ENCODE data around the gene PLIN3.
"Not testable (repeated sequence)": the region's sequence is repeated elsewhere in the genome, so short reads cannot be mapped to it uniquely, and the experiment has no call there.

Gene PLIN3

GRCh38 chr19:4906963-4907362 lies 39.5 kb upstream of the PLIN3 start:
- H3K18ac ChIP-seq (ENCODE audit: low read length): no peak overlapping the region
- H2BK5ac ChIP-seq (ENCODE audit: low read depth, low read length, poor library complexity): no peak overlapping the region
- H2BK120ac ChIP-seq (ENCODE audit: insufficient read depth, low read length, poor library complexity): no peak overlapping the region
- no CpG with 5 or more reads among the region's 8 CpGs for WGBS (ENCODE audit: extremely low coverage, insufficient coverage, insufficient read length)
- no peak overlapping the region for H3K9ac ChIP-seq (ENCODE audit: low read length)
- no peak overlapping the region for H3K14ac ChIP-seq (ENCODE audit: low read length)
- no peak overlapping the region for H4K8ac ChIP-seq (ENCODE audit: low read depth, low read length)
- H3K9me3 ChIP-seq (ENCODE audit: insufficient read depth, low read depth, low read length): no peaks in the 10 kb centered on the region
- H4K91ac ChIP-seq (ENCODE audit: low read depth, low read length): no peak overlapping the region
- H3K4me3 ChIP-seq (ENCODE audit: low read depth, low read length): no peak overlapping the region
- no peak overlapping the region for H2AFZ ChIP-seq (ENCODE audit: insufficient read depth, low read length, poor library complexity)
- H3K79me1 ChIP-seq (ENCODE audit: low read length): peaks cover 7% of the 10 kb centered on the region
- H3K4ac ChIP-seq (ENCODE audit: low read depth, low read length): no peak overlapping the region
- no peak overlapping the region for H3K27ac ChIP-seq (ENCODE audit: low read depth, low read length)
- H3K79me2 ChIP-seq (ENCODE audit: control insufficient read depth, insufficient read depth, low read length, poor library complexity): peaks cover 4% of the 10 kb centered on the region
- H4K12ac ChIP-seq (ENCODE audit: low read depth, low read length): no peak overlapping the region
- H3K36me3 ChIP-seq (ENCODE audit: control insufficient read depth in 1 of 2, insufficient read depth in 2 of 2, low read length in 2 of 2): peaks cover 4% of the 10 kb centered on the region in 2 experiments
- H2BK12ac ChIP-seq (ENCODE audit: low read length): no peak overlapping the region
- no peak for DNase-seq
- H3K27me3 ChIP-seq (ENCODE audit: insufficient read depth, low read length): no peaks in the 10 kb centered on the region
- H3K23ac ChIP-seq (ENCODE audit: low read length): no peak overlapping the region
- no peak overlapping the region for H3K4me2 ChIP-seq (ENCODE audit: low read length)
- H3K4me1 ChIP-seq (ENCODE audit: control insufficient read depth in 1 of 2, insufficient read depth in 2 of 2, low read length in 2 of 2): peaks cover 11 to 13% of the 10 kb centered on the region in 2 experiments
- no peak overlapping the region for H2AK5ac ChIP-seq (ENCODE audit: low read length)

GRCh38 chr19:4904481-4904880 lies 37.0 kb upstream of the PLIN3 start:
- H4K8ac ChIP-seq (ENCODE audit: low read depth, low read length): no peak overlapping the region
- H3K4me2 ChIP-seq (ENCODE audit: low read length): no peak overlapping the region
- no peak overlapping the region for H2AFZ ChIP-seq (ENCODE audit: insufficient read depth, low read length, poor library complexity)
- H3K79me2 ChIP-seq (ENCODE audit: control insufficient read depth, insufficient read depth, low read length, poor library complexity): no peaks in the 10 kb centered on the region
- H3K9ac ChIP-seq (ENCODE audit: low read length): no peak overlapping the region
- no peak overlapping the region for H2BK5ac ChIP-seq (ENCODE audit: low read depth, low read length, poor library complexity)
- no peaks in the 10 kb centered on the region for H3K36me3 ChIP-seq (ENCODE audit: control insufficient read depth in 1 of 2, insufficient read depth in 2 of 2, low read length in 2 of 2)
- no peak overlapping the region for H4K12ac ChIP-seq (ENCODE audit: low read depth, low read length)
- no peak overlapping the region for H3K4ac ChIP-seq (ENCODE audit: low read depth, low read length)
- no peaks in the 10 kb centered on the region for H3K9me3 ChIP-seq (ENCODE audit: insufficient read depth, low read depth, low read length)
- no peak overlapping the region for H2BK120ac ChIP-seq (ENCODE audit: insufficient read depth, low read length, poor library complexity)
- no peak overlapping the region for H3K27ac ChIP-seq (ENCODE audit: low read depth, low read length)
- peaks cover 2 to 4% of the 10 kb centered on the region in 2 experiments for H3K4me1 ChIP-seq (ENCODE audit: control insufficient read depth in 1 of 2, insufficient read depth in 2 of 2, low read length in 2 of 2)
- H3K79me1 ChIP-seq (ENCODE audit: low read length): peaks cover 1% of the 10 kb centered on the region
- H3K18ac ChIP-seq (ENCODE audit: low read length): no peak overlapping the region
- H3K23ac ChIP-seq (ENCODE audit: low read length): no peak overlapping the region
- no CpG with 5 or more reads among the region's 3 CpGs for WGBS (ENCODE audit: extremely low coverage, insufficient coverage, insufficient read length)
- H3K27me3 ChIP-seq (ENCODE audit: insufficient read depth, low read length): no peaks in the 10 kb centered on the region
- no peak overlapping the region for H3K14ac ChIP-seq (ENCODE audit: low read length)
- DNase-seq: no peak
- H3K4me3 ChIP-seq (ENCODE audit: low read depth, low read length): no peak overlapping the region
- H2BK12ac ChIP-seq (ENCODE audit: low read length): no peak overlapping the region
- H4K91ac ChIP-seq (ENCODE audit: low read depth, low read length): no peak overlapping the region
- no peak overlapping the region for H2AK5ac ChIP-seq (ENCODE audit: low read length)

- no peaks in the 10 kb centered on the region for H3K4me1 ChIP-seq (ENCODE audit: control insufficient read depth in 1 of 2, insufficient read depth in 2 of 2, low read length in 2 of 2)
- H3K18ac ChIP-seq (ENCODE audit: low read length): no peak within 1 kb of the TSS
- H3K79me2 ChIP-seq (ENCODE audit: control insufficient read depth, insufficient read depth, low read length, poor library complexity): no peaks in the 10 kb centered on the region
- DNase-seq: no peak
- H3K14ac ChIP-seq (ENCODE audit: low read length): no peak within 1 kb of the TSS
- no peak within 1 kb of the TSS for H4K12ac ChIP-seq (ENCODE audit: low read depth, low read length)
- H3K27ac ChIP-seq (ENCODE audit: low read depth, low read length): no peak within 1 kb of the TSS
- no peak within 1 kb of the TSS for H2AK5ac ChIP-seq (ENCODE audit: low read length)
- H2BK12ac ChIP-seq (ENCODE audit: low read length): no peak within 1 kb of the TSS
- no peak within 1 kb of the TSS for H2BK120ac ChIP-seq (ENCODE audit: insufficient read depth, low read length, poor library complexity)
- no CpG with 5 or more reads among the region's 7 CpGs for WGBS (ENCODE audit: extremely low coverage, insufficient coverage, insufficient read length)
- H3K9me3 ChIP-seq (ENCODE audit: insufficient read depth, low read depth, low read length): no peaks in the 10 kb centered on the region
- no peak within 1 kb of the TSS for H2BK5ac ChIP-seq (ENCODE audit: low read depth, low read length, poor library complexity)
- no peak within 1 kb of the TSS for H3K9ac ChIP-seq (ENCODE audit: low read length)
- no peaks in the 10 kb centered on the region for H3K27me3 ChIP-seq (ENCODE audit: insufficient read depth, low read length)
- no peak within 1 kb of the TSS for H3K23ac ChIP-seq (ENCODE audit: low read length)
- H3K79me1 ChIP-seq (ENCODE audit: low read length): no peaks in the 10 kb centered on the region
- no peak within 1 kb of the TSS for H3K4me3 ChIP-seq (ENCODE audit: low read depth, low read length)
- H3K4ac ChIP-seq (ENCODE audit: low read depth, low read length): no peak within 1 kb of the TSS
- no peak within 1 kb of the TSS for H4K91ac ChIP-seq (ENCODE audit: low read depth, low read length)
- no peaks in the 10 kb centered on the region for H3K36me3 ChIP-seq (ENCODE audit: control insufficient read depth in 1 of 2, insufficient read depth in 2 of 2, low read length in 2 of 2)
- no peak within 1 kb of the TSS for H3K4me2 ChIP-seq (ENCODE audit: low read length)
- H2AFZ ChIP-seq (ENCODE audit: insufficient read depth, low read length, poor library complexity): no peak within 1 kb of the TSS
- no peak within 1 kb of the TSS for H4K8ac ChIP-seq (ENCODE audit: low read depth, low read length)
These were observed 35.3 kb upstream of the PLIN3 start, which contains the start of gene ARRDC5 for GRCh38 chr19:4902796-4903195. Gene ARRDC5, minus strand, starts transcription at chr19:4902896. Its CDS starts 71 bp downstream, at chr19:4902825.

- not testable (repeated sequence) for H2BK5ac ChIP-seq (ENCODE audit: low read depth, low read length, poor library complexity); H2BK120ac ChIP-seq (ENCODE audit: insufficient read depth, low read length, poor library complexity); H4K91ac ChIP-seq (ENCODE audit: low read depth, low read length); H3K4ac ChIP-seq (ENCODE audit: low read depth, low read length); H2BK12ac ChIP-seq (ENCODE audit: low read length); H3K14ac ChIP-seq (ENCODE audit: low read length); H3K4me2 ChIP-seq (ENCODE audit: low read length); H4K12ac ChIP-seq (ENCODE audit: low read depth, low read length); H3K79me1 ChIP-seq (ENCODE audit: low read length); H2AFZ ChIP-seq (ENCODE audit: insufficient read depth, low read length, poor library complexity); H3K27ac ChIP-seq (ENCODE audit: low read depth, low read length); DNase-seq; H3K27me3 ChIP-seq (ENCODE audit: insufficient read depth, low read length); H3K9ac ChIP-seq (ENCODE audit: low read length); H3K23ac ChIP-seq (ENCODE audit: low read length); H3K18ac ChIP-seq (ENCODE audit: low read length); H2AK5ac ChIP-seq (ENCODE audit: low read length); H3K4me3 ChIP-seq (ENCODE audit: low read depth, low read length); H4K8ac ChIP-seq (ENCODE audit: low read depth, low read length); H3K79me2 ChIP-seq (ENCODE audit: control insufficient read depth, insufficient read depth, low read length, poor library complexity); H3K9me3 ChIP-seq (ENCODE audit: insufficient read depth, low read depth, low read length); H3K36me3 ChIP-seq (ENCODE audit: control insufficient read depth in 1 of 2, insufficient read depth in 2 of 2, low read length in 2 of 2); H3K4me1 ChIP-seq (ENCODE audit: control insufficient read depth in 1 of 2, insufficient read depth in 2 of 2, low read length in 2 of 2)
- WGBS (ENCODE audit: extremely low coverage, insufficient coverage, insufficient read length): no CpG with 5 or more reads among the region's 13 CpGs
These were observed 33.4 kb upstream of the PLIN3 start for GRCh38 chr19:4900879-4901278.
